Colonic mucosa (tissue), 4 donors: ENCODE results near the gene CYB5B. TPM values are rescaled to one million over a fixed set of nuclear protein-coding genes. Genes with fewer than 3 reads are reported as not detected.
A peak's percentile ranks its signal among the peaks of the same experiment; 100 is the strongest.

Experiments used
- DNase-seq: peaks from one replicate; pipeline ENCODE4 v3.0.0-alpha.2; 2020
- H3K27ac ChIP-seq: fragments of 200-600 bp; one replicate; pipeline ENCODE4 v1.8.0; 2021
- H3K27me3 ChIP-seq: fragments of 200-600 bp; one replicate; pipeline ENCODE4 v1.8.0; 2021
- H3K36me3 ChIP-seq: fragments of 200-600 bp; one replicate; pipeline ENCODE4 v1.8.0; 2021
- H3K4me1 ChIP-seq: fragments of 200-600 bp; one replicate; pipeline ENCODE4 v1.8.0; 2021; ENCODE audit warnings: mild to moderate bottlenecking
- H3K4me3 ChIP-seq: fragments of 200-600 bp; one replicate; pipeline ENCODE4 v1.8.0; 2021
- H3K9ac ChIP-seq, 2 donors: one replicate each; pipeline ENCODE4 v1.7.0; 2013; ENCODE audit warnings: control low read depth in 2 of 2, low read depth in 2 of 2, low read length in 2 of 2
- H3K9me3 ChIP-seq: fragments of 200-600 bp; one replicate; pipeline ENCODE4 v1.8.0; 2021
- CTCF ChIP-seq: fragments of 200-600 bp; IDR thresholded peaks from one replicate; pipeline ENCODE4 v1.8.0; 2022; ENCODE audit warnings: antibody characterized with exemption, mild to moderate bottlenecking
- intact Hi-C: fragments of 100-400 bp; cut with DNase I; formaldehyde crosslinking; loops from one replicate; pipeline ENCODE4 v1.14.1; 2022
- total RNA-seq, 2 donors: library from RNA; stranded (reverse); fragmentation: NEBNext Ultra II Directional in 1 of 2; extraction: Animal tissue kit (Norgen Biotek cat#: 25700) in 1 of 2; gene quantifications; one replicate each; pipeline ENCODE4 v1.2.1, GENCODE V29; 2021
- donor health status: healthy.
- donor health status: DM: no; HTN: no; CAD: no.
- donor health status: DM: no; HTN: no; CAD: no.

Gene CYB5B
- total RNA-seq, 2 donors from 2014 or later, result 166 to 220 TPM

- H3K27ac ChIP-seq, result peak overlapping the region; percentile 76
- no peaks in the 10 kb centered on the region for H3K27me3 ChIP-seq
- no peaks in the 10 kb centered on the region for H3K36me3 ChIP-seq
- peak overlapping the region in 1 of 2 donors; percentile 55 for H3K9ac ChIP-seq
- H3K4me1 ChIP-seq, result no peaks in the 10 kb centered on the region
- TF ChIP-seq CTCF, result no peak
- intact Hi-C loops, result no loop called here
- DNase-seq, result peak; percentile 43
- H3K4me3 ChIP-seq, result peak overlapping the region; percentile 6
- H3K9me3 ChIP-seq, result no peaks in the 10 kb centered on the region
Observed at GRCh38 chr16:69443927-69444631, 19.7 kb downstream of the CYB5B start.

- intact Hi-C loops, result no loop called here
- peak overlapping the region in 1 of 2 donors; percentile 9 for H3K9ac ChIP-seq
- no peak for DNase-seq
Observed at GRCh38 chr16:69444873-69445517, 20.6 kb downstream of the CYB5B start.

GRCh38 chr16:69448470-69449193, 24.2 kb downstream of the CYB5B start:
- no peak for TF ChIP-seq CTCF
- H3K27ac ChIP-seq, result peak overlapping the region; percentile 7
- no peak for DNase-seq
- no peaks in the 10 kb centered on the region for H3K27me3 ChIP-seq
- intact Hi-C loops, result no loop called here
- no peaks in the 10 kb centered on the region for H3K9me3 ChIP-seq
- no peak overlapping the region for H3K9ac ChIP-seq
- H3K4me3 ChIP-seq, result no peak overlapping the region
- no peaks in the 10 kb centered on the region for H3K36me3 ChIP-seq
- H3K4me1 ChIP-seq, result no peaks in the 10 kb centered on the region

More at GRCh38 chr16:69444873-69445517, 20.6 kb downstream of the CYB5B start:
- no peaks in the 10 kb centered on the region for H3K27me3 ChIP-seq
- TF ChIP-seq CTCF, result no peak
- H3K9me3 ChIP-seq, result no peaks in the 10 kb centered on the region
- peak overlapping the region; percentile 76 for H3K27ac ChIP-seq
- H3K4me3 ChIP-seq, result peak overlapping the region; percentile 6
- no peaks in the 10 kb centered on the region for H3K4me1 ChIP-seq
- H3K36me3 ChIP-seq, result no peaks in the 10 kb centered on the region

- intact Hi-C loops, result no loop called here
- Histone ChIP-seq H3K4me1 (no peaks in the 10 kb centered on the region), H3K9me3 (no peaks in the 10 kb centered on the region), H3K4me3 (no peak overlapping the region), H3K9ac (no peak overlapping the region), H3K27me3 (no peaks in the 10 kb centered on the region), H3K27ac (no peak overlapping the region), H3K36me3 (no peaks in the 10 kb centered on the region)
- DNase-seq, result no peak
- no peak for TF ChIP-seq CTCF
Observed at GRCh38 chr16:69451166-69451565, 26.7 kb downstream of the CYB5B start.

GRCh38 chr16:69453936-69454335, 29.5 kb downstream of the CYB5B start:
- TF ChIP-seq CTCF, result no peak
- Histone ChIP-seq H3K36me3 (no peaks in the 10 kb centered on the region), H3K4me1 (no peaks in the 10 kb centered on the region), H3K27ac (no peak overlapping the region), H3K9me3 (no peaks in the 10 kb centered on the region), H3K9ac (no peak overlapping the region), H3K4me3 (no peak overlapping the region), H3K27me3 (no peaks in the 10 kb centered on the region)
- DNase-seq, result no peak
- intact Hi-C loops, result no loop called here
